Panc1 (cell line): ENCODE data around the gene PIP4K2C.

ENCODE experiments used
- CTCF ChIP-seq: fragments of 450-650 bp; IDR thresholded peaks from 2 replicates; pipeline ENCODE4 v1.5.1; 2017; ENCODE audit warnings: mild to moderate bottlenecking
- POLR2AphosphoS5 ChIP-seq: IDR thresholded peaks from 2 replicates; pipeline ENCODE4 v1.6.1; 2012; ENCODE audit warnings: mild to moderate bottlenecking, low read depth, low read length, moderate library complexity
- SIN3A ChIP-seq: IDR thresholded peaks from 2 replicates; pipeline ENCODE4 v1.6.1; 2012; ENCODE audit warnings: low read depth, mild to moderate bottlenecking, low read length, moderate library complexity, borderline replicate concordance; ENCODE audit not compliant: insufficient read depth
- TCF7L2 ChIP-seq: IDR thresholded peaks from 2 replicates; pipeline ENCODE4 v1.6.1; 2011; ENCODE audit warnings: mild to moderate bottlenecking, low read depth, low read length, inconsistent platforms

- TF ChIP-seq CTCF (no peak), SIN3A (no peak), POLR2AphosphoS5 (no peak; the same call in 1 of the 2 replicates), TCF7L2 (no peak)
Observed at GRCh38 chr12:57545809-57546437, 45.1 kb upstream of the PIP4K2C start.
